AG04450 (cell line): ENCODE measurements around the gene QSOX1. TPM values are rescaled to one million over a fixed set of nuclear protein-coding genes. Genes with fewer than 3 reads are reported as not detected.
A peak's percentile ranks its signal among the peaks of the same experiment; 100 is the strongest.
"Not testable (repeated sequence)": the region's sequence is repeated elsewhere in the genome, so short reads cannot be mapped to it uniquely, and the experiment has no call there.

Source experiments
- CTCF ChIA-PET: fragments of 300-600, 350-600 bp; formaldehyde crosslinking; extraction: SDS; loops from one replicate; lab custom pipeline; 2022; ENCODE audit warnings: antibody characterized with exemption, inconsistent platforms; lab: Charles Lee
- POLR2A ChIA-PET: fragments of 350-600 bp; formaldehyde crosslinking; extraction: SDS; loops from one replicate; lab custom pipeline; 2021; ENCODE audit warnings: antibody characterized with exemption, inconsistent platforms; lab: Yijun Ruan, JAX
- DNase-seq: peaks from one replicate; pipeline ENCODE4 v3.0.0-alpha.2; 2011; ENCODE audit warnings: low read depth, low spot score
- H3K27ac ChIP-seq: one replicate; pipeline ENCODE4 v1.5.1; 2012; ENCODE audit warnings: low read depth, low read length, control low read depth
- H3K27me3 ChIP-seq: one replicate; pipeline ENCODE4 v1.6.0; 2012; ENCODE audit warnings: low read length; ENCODE audit not compliant: control insufficient read depth, insufficient read depth
- H3K4me3 ChIP-seq: 2 replicates; pipeline ENCODE4 v1.5.1; 2011; ENCODE audit warnings: mild to moderate bottlenecking, low read depth, low read length, control low read depth
- H3K9me3 ChIP-seq: 2 replicates; pipeline ENCODE4 v1.5.1; 2012; ENCODE audit warnings: low read length; ENCODE audit not compliant: control insufficient read depth, insufficient read depth
- CTCF ChIP-seq: IDR thresholded peaks from 2 replicates; pipeline ENCODE4 v1.5.1; 2011; ENCODE audit warnings: low read depth, low read length, control low read depth, inconsistent platforms
- polyA plus RNA-seq: library from polyadenylated mRNA; depleted of rRNA; stranded (reverse); fragments of >200 nt; gene quantifications from 2 replicates; pipeline ENCODE4 v1.2.3, GENCODE V29; 2011

Gene QSOX1
- polyA plus RNA-seq, 1 experiment: 1,269 TPM

GRCh38 chr1:180131510-180131909 lies 23.2 kb upstream of the QSOX1 start:
- Histone ChIP-seq H3K27ac (peak overlapping the region; percentile 85), H3K9me3 (peaks cover 3% of the 10 kb centered on the region), H3K27me3 (no peaks in the 10 kb centered on the region), H3K4me3 (no peak overlapping the region)
- POLR2A ChIA-PET: interaction anchor here (1.1 to 2.1 kb wide), 5 partner anchors 18 to 48 kb away, joined by 3 to 22 read pairs (median 9); partner anchors contain the start of gene QSOX1
- peak; percentile 93 for DNase-seq
- TF ChIP-seq CTCF: no peak
- CTCF ChIA-PET: interaction anchor here (0.9 to 1.0 kb wide), 2 partner anchors 11 to 347 kb away, joined by 3 read pairs; no protein-coding TSS in a partner anchor

GRCh38 chr1:180133193-180133592 lies 21.5 kb upstream of the QSOX1 start:
- no peak overlapping the region for H3K4me3 ChIP-seq
- H3K9me3 ChIP-seq: peaks cover 3% of the 10 kb centered on the region
- H3K27me3 ChIP-seq: no peaks in the 10 kb centered on the region
- no peak overlapping the region for H3K27ac ChIP-seq
- TF ChIP-seq CTCF: no peak
- no peak for DNase-seq
- POLR2A ChIA-PET: interaction anchor here (0.9 kb wide), 1 partner anchor 21 kb away, joined by 4 read pairs; no protein-coding TSS in a partner anchor
- CTCF ChIA-PET: no interaction called here

- H3K4me3 ChIP-seq, CTCF ChIA-PET, H3K27ac ChIP-seq, H3K27me3 ChIP-seq, H3K9me3 ChIP-seq, DNase-seq: not testable (repeated sequence)
- POLR2A ChIA-PET: interaction anchor here (0.9 kb wide), 1 partner anchor 20 kb away, joined by 4 read pairs; no protein-coding TSS in a partner anchor
Measured at GRCh38 chr1:180133688-180134087, 21.0 kb upstream of the QSOX1 start.

- CTCF ChIA-PET: interaction anchor here (1.0 kb wide), 1 partner anchor 10 kb away, joined by 3 read pairs; no protein-coding TSS in a partner anchor
- H3K4me3 ChIP-seq: no peak overlapping the region
- DNase-seq: no peak
- no peaks in the 10 kb centered on the region for H3K27me3 ChIP-seq
- POLR2A ChIA-PET: interaction anchor here (0.6 kb wide), 1 partner anchor 252 kb away, joined by 3 read pairs; no protein-coding TSS in a partner anchor
- no peaks in the 10 kb centered on the region; the same call in 1 of the 2 replicates for H3K9me3 ChIP-seq
- H3K27ac ChIP-seq: no peak overlapping the region
- no peak for TF ChIP-seq CTCF
Measured at GRCh38 chr1:180135535-180135934, 19.1 kb upstream of the QSOX1 start.

- no peak for TF ChIP-seq CTCF
- Histone ChIP-seq H3K4me3 (no peak overlapping the region), H3K9me3 (no peaks in the 10 kb centered on the region), H3K27me3 (no peaks in the 10 kb centered on the region), H3K27ac (peak overlapping the region; percentile 2)
- DNase-seq: no peak
- ChIA-PET POLR2A (no interaction called here), CTCF (no interaction called here)
Measured at GRCh38 chr1:180136331-180136967, 18.2 kb upstream of the QSOX1 start.
